GM21529 (cell line): ENCODE data around the gene RUNX3.

ENCODE experiments used
- ATAC-seq: cut with Tn5 transposase; IDR thresholded peaks from one replicate; pipeline ENCODE4 v1.9.1; 2021; ENCODE audit not compliant: unreplicated experiment

The RUNX3 gene

GRCh38 chr1:24948079-24948827 lies 18.2 kb upstream of the RUNX3 start:
- ATAC-seq, result no peak

DNA sequence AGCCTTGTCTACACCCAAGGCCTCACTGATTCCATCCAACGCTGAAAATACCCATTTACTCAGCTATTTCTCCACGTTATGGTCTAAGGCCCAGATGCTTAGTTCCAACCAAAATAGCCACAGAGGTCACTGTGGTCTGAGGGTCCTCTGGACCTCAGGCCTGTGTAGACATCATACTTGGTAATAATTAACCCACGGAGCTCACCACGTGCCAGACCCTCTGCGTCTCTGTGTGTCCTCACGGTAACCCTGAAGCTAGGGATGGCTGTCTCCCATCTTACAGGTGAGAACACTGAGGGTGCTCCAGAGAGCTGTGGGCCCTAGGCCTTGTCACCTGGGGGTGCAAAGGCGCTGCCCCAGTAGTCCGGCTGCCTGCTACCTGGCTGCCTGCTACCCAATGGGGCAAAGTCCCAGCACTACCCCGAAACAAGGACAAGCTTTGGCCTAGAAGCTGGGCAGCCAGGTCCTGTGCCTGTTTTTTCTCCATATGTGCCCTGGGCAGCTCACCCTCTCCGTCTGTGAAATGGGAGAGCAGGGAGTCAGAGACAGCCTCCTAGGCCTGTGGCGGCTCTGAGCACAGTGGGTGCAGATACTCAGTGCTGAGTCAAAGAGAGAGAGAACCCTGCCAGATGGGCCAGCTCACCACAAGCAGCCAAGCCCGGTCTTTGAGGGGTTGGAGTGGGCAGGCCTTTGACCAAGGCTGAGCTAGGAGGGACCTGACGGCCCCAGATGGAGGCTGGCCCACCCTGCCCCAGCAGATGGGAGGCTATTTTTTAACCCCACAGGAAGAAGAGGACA lies 17.0 kb upstream of the RUNX3 start:
- peak; percentile 83 for ATAC-seq

GRCh38 chr1:24945354-24946326 lies 15.6 kb upstream of the RUNX3 start:
- no peak for ATAC-seq

- ATAC-seq, result no peak
Observed at GRCh38 chr1:24944318-24944717, 14.2 kb upstream of the RUNX3 start.

DNA sequence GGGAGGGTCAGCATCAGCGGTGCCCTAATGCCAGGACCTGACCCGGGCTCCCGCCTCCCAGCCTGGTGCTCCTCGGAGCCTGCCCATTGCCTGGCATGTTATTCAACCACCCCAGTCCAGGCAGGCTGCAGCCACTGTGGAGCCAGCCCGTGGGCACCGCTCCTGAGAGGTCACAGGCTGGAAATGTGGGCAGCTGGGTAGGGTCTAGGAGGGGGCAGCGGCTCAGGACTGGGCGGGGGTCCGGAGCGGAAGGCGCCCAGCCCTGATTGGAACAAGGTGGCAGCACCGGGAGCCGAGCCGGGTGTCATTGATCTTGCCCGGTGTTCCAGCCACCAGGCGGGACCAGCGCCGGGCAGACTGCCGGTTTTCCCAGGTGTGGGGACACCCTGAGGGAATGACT lies 12.7 kb upstream of the RUNX3 start:
- ATAC-seq, result no peak

DNA sequence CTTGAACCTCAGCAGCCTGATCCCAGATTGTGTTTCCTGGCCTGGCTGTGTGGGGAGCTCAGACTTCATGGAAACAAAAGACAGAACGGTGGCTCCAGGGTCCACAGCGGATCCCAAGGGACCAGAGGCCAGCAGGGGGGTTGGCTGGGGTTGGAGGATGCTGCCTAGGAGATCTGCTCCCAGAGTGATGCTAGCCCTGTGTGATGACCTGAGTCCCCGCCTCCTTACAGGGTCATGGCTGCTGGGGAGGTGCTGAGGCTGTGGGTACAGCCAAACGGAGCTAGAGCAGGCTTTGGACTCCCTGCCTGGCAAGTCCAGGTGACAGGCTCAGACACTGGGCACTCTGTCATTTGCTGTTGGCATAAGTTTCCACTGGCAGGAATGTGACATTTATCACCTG lies 11.5 kb upstream of the RUNX3 start:
- no peak for ATAC-seq

DNA sequence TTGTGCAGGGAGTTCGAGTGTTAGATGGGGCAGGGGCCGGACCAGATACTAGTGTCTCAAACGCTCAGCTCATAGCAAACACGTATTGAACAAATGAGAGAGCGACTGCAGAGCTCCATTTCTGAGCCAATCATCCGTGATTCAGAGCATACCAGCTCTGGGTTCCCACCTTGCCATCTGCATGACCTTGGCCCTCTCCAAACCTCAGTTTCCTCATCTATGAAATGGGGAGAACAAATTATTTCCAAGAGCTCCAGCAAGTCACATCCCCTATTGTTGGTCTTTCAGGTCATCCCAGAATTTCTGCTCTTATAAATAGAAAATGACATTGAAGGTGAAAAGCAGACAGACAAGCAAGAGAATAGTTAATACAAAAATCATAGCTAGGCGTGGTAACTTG lies 10.2 kb upstream of the RUNX3 start:
- no peak for ATAC-seq

- no peak for ATAC-seq
Observed at GRCh38 chr1:24939675-24940193, 9.7 kb upstream of the RUNX3 start.

DNA sequence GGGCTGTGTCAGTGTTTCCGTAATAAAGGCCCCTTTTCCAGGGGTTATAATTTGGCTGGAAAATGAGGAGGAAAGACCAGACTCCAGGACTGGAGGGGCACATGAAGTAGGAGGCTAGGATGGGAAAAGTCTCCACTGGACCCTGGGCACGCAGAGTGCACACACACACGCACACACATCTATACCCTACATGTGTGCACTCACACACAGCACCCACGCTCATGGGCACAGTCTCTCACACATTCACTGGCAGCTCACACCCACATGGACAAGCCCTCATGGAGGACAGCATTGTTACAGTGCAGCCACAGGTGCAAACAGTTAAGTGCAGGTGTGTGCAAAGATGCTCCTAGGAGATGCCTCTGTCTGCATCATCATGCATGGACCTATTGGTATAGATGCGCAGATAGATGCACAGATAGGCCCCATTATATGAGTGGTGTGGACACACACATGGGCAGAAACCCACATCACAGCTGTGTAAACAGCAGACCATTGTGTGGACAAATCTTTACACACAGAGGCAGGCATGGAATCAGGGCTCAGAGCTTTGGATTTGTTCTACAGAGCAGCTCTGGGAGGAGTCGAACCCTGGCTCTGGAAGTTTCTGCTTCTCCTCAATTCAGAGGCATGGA lies 9.1 kb upstream of the RUNX3 start:
- ATAC-seq, result no peak

- no peak for ATAC-seq
Observed at GRCh38 chr1:24938276-24938675, 8.2 kb upstream of the RUNX3 start.

- no peak for ATAC-seq
Observed at GRCh38 chr1:24936684-24937083, 6.6 kb upstream of the RUNX3 start.

DNA sequence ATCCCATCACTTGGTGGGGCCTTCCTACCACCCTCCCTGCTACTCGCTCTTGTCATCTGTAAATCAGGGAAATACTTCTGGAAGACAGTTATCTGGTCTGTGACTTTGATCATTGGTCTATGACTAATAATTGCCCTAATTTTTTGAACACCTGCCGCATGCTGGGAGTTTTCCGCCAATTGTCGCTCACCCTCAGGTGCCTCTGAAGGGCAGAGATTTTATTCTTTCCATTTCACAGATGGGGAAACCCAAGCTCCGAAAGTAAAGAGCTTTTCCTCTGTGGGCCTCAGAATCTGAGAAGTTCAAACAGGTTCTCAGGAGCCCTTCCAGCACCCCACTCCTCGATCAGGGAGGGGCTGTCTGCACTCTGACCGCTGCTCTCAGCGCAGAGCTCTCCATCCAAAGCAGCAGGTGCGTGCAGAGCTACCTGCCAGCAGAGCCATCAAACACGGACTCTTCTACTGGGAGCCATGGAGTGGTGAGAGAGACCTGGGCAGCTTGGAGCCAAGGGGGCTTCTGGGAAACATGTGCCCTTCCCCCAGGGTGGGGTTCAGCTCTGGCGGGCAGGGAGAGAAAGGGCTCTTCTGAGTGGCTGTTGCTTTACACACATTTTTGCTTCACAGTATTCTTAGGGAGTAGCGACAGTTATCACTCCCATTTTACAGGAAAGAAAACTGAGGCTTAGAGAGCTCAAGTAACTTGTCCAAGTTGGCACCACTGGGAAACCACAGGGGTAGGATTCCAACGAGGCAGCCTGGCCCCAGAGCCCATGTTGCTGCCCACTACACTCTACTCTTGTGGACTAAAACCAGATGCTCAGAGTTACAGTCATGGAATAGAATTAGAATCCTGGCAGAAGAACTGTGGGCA lies 5.8 kb upstream of the RUNX3 start:
- ATAC-seq, result no peak

DNA sequence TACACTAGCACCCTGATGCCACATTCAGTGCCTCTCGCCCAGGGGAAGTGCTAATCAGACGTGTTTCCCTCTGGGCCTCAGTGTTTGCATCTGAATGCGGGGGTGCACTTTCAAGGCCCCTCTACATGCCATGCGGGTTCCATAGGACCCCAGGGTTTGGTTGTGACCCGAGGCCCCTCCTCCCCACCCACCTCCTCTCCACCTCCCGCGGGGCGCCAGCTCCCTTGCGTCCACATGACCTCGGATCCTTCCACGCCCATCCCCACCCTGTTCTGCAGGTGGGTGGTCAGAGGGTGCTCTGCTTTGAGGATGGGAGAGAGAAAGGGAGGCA lies 5.1 kb upstream of the RUNX3 start:
- no peak for ATAC-seq

GRCh38 chr1:24934310-24935195 lies 4.5 kb upstream of the RUNX3 start:
- ATAC-seq, result no peak

GRCh38 chr1:24933468-24933867 lies 3.4 kb upstream of the RUNX3 start:
- no peak for ATAC-seq

DNA sequence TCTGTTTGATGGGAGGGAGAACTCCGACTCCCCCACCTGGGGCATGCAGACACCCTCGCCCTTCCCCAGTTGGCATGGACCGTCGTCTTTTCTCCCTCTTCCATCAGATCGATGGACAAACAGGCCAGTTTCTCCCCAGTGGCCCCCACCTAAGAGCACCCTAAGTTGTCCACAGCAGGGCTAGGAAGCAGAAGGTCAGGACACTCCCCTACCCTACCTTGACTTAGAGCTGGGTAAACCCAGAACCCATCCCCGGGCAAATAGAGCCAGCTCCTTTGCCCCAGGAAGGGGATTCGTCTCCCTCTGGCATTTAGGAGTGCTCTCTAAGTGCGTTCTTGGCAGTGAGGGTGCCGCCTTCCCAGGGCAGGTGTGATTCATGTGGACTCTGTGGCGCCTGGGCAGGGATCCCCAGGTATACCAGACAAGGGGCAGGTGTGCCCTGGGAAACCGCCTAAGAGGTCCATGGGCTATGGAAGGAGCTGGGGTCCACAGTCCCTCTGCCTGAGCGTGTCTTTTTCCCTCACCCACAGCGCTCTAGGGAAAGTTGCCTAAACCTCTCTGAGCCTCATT lies 2.7 kb upstream of the RUNX3 start:
- ATAC-seq, result no peak

DNA sequence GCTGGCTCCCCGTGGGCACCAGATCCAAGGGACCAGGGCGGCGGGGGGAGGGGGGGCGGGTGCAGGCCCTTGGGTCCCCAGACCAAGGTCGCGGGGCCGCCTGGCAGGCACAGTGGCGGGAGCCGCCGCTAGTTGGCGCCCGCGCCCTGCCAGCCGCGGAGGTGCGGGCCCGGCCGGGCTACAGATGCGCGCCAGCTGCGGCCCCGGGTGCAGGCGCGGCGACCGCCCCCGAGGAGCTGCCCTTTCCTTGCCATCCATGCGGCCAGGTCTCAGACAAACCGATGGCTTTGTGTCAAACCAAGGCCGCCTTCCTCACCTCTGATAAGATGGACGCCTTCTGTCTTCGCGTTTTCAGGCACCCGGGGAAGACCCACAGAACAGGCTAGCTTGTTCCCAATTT lies 2.2 kb upstream of the RUNX3 start:
- no peak for ATAC-seq

DNA sequence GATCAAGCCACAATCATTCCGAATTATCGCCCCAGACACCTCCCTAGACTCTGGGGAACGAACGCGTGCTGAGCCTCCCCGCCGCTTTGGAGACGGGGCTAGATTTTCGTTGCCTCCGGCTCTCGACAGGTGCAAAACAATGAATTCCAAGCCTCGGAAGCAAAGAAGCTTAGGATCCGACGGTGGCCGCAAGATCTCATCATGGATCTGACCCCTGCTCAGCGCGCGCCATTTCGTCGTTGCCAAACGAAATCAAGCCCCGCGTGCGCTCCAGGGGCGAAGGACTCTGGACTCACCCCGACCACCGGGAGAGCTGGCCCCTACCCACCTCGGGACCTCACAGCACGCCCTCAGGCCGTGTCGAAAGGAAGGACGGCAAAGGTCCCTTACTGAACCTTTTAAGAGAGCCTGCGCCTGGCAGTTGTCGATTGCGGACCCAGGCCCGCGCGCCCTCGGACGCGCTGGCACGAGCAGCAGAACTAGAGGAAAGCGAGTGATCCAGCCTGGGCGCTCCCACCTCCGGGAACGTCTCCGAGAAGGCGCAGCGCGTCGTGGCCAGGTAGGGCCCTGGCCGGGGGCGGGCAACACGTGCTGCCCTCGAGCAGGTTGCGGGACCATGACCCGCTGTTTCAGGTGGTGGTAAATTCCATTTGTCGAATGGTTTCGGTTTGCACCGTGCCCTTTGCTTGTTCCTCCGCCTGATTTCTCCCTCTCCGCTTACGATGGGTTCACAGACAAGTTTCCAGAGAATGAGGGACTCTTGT lies 1.6 kb upstream of the RUNX3 start:
- no peak for ATAC-seq
